Nephron (organoid): ENCODE data around the gene ST6GALNAC3.

Source experiments
- H3K27ac Mint-ChIP-seq, 3 experiments: 2 replicates each; pipeline ENCODE4 v1.8.0; 2020; ENCODE audit warnings: mixed read lengths in 3 of 3, mild to moderate bottlenecking in 2 of 3, moderate library complexity in 1 of 3
- H3K27me3 Mint-ChIP-seq: 2 replicates; pipeline ENCODE4 v1.8.0; 2021; ENCODE audit warnings: low read depth, mild to moderate bottlenecking, moderate library complexity, mixed read lengths
- H3K36me3 Mint-ChIP-seq: 2 replicates; pipeline ENCODE4 v1.8.0; 2020; ENCODE audit warnings: low read depth, mixed read lengths
- H3K4me1 Mint-ChIP-seq: 2 replicates; pipeline ENCODE4 v1.8.0; 2020; ENCODE audit warnings: mixed read lengths
- H3K4me3 Mint-ChIP-seq, 3 experiments: 2 replicates each; pipeline ENCODE4 v1.8.0; 2020; ENCODE audit warnings: mild to moderate bottlenecking in 3 of 3, mixed read lengths in 3 of 3, moderate library complexity in 2 of 3
- H3K9me3 Mint-ChIP-seq: 2 replicates; pipeline ENCODE4 v1.8.0; 2020; ENCODE audit warnings: mixed read lengths
- TF ChIP-seq, protein P1 (sequence below), 3 experiments: fragments of 200-600 bp; sonication (generic); IDR thresholded peaks; one replicate each; pipeline ENCODE4 v1.5.0; 2021; ENCODE audit warnings: antibody characterized with exemption in 3 of 3; ENCODE audit not compliant: unreplicated experiment in 3 of 3

ST6GALNAC3 gene

GRCh38 chr1:76146184-76146583 is 71.6 kb downstream of the ST6GALNAC3 start:
- Mint-ChIP-seq H3K27ac (peak overlapping the region; percentile 18 to 60 (median 26)), H3K4me1 (peaks cover 63% of the 10 kb centered on the region), H3K9me3 (no peaks in the 10 kb centered on the region), H3K4me3 (no peak overlapping the region), H3K36me3 (no peaks in the 10 kb centered on the region), H3K27me3 (no peaks in the 10 kb centered on the region)
- TF ChIP-seq, protein P1, sequence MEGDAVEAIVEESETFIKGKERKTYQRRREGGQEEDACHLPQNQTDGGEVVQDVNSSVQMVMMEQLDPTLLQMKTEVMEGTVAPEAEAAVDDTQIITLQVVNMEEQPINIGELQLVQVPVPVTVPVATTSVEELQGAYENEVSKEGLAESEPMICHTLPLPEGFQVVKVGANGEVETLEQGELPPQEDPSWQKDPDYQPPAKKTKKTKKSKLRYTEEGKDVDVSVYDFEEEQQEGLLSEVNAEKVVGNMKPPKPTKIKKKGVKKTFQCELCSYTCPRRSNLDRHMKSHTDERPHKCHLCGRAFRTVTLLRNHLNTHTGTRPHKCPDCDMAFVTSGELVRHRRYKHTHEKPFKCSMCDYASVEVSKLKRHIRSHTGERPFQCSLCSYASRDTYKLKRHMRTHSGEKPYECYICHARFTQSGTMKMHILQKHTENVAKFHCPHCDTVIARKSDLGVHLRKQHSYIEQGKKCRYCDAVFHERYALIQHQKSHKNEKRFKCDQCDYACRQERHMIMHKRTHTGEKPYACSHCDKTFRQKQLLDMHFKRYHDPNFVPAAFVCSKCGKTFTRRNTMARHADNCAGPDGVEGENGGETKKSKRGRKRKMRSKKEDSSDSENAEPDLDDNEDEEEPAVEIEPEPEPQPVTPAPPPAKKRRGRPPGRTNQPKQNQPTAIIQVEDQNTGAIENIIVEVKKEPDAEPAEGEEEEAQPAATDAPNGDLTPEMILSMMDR (IDR thresholded peaks at IDR 0.05; ENCODE audit: unreplicated experiment in 3 of 3): no peak

- TF ChIP-seq, protein P1 (IDR thresholded peaks at IDR 0.05; ENCODE audit: unreplicated experiment in 3 of 3): no peak
- Mint-ChIP-seq H3K9me3 (no peaks in the 10 kb centered on the region), H3K27ac (peak overlapping the region in 1 of 3 experiments; percentile 33), H3K4me1 (peaks cover 52% of the 10 kb centered on the region), H3K27me3 (no peaks in the 10 kb centered on the region), H3K36me3 (no peaks in the 10 kb centered on the region), H3K4me3 (no peak overlapping the region)
Observed at GRCh38 chr1:76147917-76148316, 73.4 kb downstream of the ST6GALNAC3 start.

DNA sequence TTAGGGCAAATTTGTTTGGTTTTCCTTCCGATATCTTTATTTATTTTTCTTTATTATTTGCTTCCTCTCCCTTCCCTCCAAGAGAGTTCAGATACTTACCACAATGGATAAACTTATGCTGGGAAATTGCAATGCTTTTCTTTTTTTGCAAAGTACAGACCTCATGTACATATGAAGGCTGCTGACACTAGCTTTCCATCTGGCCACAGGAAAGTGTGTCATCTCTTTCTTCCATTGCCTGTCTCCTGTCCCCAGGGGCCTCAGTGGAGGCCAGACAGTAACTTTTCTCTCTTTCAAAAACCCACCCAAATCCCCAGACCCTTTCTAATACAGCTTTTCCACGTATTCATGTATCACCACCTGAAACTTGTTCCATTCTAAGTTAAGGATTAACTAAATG is 73.9 kb downstream of the ST6GALNAC3 start:
- Mint-ChIP-seq H3K9me3 (no peaks in the 10 kb centered on the region), H3K27me3 (no peaks in the 10 kb centered on the region), H3K4me3 (no peak overlapping the region), H3K36me3 (no peaks in the 10 kb centered on the region), H3K4me1 (peaks cover 51% of the 10 kb centered on the region), H3K27ac (no peak overlapping the region)
- TF ChIP-seq, protein P1 (IDR thresholded peaks at IDR 0.05; ENCODE audit: unreplicated experiment in 3 of 3): no peak

- Mint-ChIP-seq H3K4me3 (no peak overlapping the region), H3K4me1 (peaks cover 33% of the 10 kb centered on the region), H3K27me3 (no peaks in the 10 kb centered on the region), H3K36me3 (no peaks in the 10 kb centered on the region), H3K9me3 (no peaks in the 10 kb centered on the region), H3K27ac (peak overlapping the region; percentile 8 to 86 (median 74))
- TF ChIP-seq, protein P1 (IDR thresholded peaks at IDR 0.05; ENCODE audit: unreplicated experiment in 3 of 3): no peak
Observed at GRCh38 chr1:76153841-76154205, 79.3 kb downstream of the ST6GALNAC3 start.

DNA sequence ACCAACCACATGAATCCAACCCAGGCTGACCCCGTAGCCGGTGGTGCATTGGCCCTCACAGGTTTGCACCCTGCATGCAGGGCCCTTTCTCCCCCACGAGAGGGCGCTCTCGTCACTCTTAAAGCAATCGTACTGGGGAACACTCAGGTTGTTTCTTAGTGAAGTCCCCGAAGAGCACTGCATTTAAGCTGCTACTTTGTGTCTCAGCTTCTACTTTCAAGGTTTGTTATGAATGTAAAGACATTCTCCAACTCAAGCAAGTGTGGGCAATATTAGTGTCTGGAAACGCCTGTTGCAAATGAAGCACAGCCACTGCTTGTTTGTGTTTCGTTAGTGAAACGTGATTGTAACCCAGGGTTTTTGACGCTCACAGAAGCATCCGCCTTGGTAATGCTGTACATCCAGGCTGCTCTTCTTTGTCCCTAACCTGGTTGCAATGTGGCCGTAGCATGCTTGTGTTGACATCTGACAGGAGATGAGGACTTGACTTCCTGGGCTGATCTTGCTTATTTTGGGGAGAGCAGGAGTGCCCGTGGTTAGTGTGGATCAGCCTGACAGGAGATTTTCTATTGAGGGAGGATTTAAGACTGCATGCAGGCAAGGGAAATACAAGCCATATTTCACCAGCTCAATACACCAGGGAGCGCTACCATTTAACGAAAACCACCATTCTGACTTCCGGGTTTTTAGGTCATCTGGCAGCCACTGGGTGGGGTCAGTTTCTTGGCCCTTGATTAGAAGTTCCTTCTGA is 79.8 kb downstream of the ST6GALNAC3 start:
- Mint-ChIP-seq H3K9me3 (no peaks in the 10 kb centered on the region), H3K27ac (peak overlapping the region; percentile 8 to 86 (median 74)), H3K4me3 (peak overlapping the region; percentile 44 to 79 (median 71)), H3K27me3 (no peaks in the 10 kb centered on the region), H3K36me3 (no peaks in the 10 kb centered on the region), H3K4me1 (peaks cover 33% of the 10 kb centered on the region)
- TF ChIP-seq, protein P1 (IDR thresholded peaks at IDR 0.05; ENCODE audit: unreplicated experiment in 3 of 3): peak; percentile 96 to 98 (median 97)

DNA sequence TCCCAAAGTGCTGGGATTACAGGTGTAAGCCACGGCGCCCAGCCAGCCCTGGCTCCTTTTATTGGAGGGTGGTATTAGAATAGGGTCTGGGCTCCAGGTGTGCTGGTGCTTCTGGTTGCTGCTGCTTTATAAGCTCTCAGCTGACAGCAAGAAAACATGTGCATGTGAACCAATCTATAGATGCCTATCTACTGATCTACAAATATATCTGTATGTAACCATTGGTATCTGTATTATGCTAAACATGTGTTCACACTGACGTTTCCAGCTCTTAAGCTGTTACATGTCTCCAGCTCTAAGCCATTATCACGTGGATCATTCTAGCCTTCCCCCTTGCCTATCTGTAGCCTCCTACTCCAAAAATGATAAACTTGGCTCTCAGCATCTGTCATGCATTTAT is 82.4 kb downstream of the ST6GALNAC3 start:
- Mint-ChIP-seq H3K4me1 (peaks cover 34% of the 10 kb centered on the region), H3K9me3 (no peaks in the 10 kb centered on the region), H3K27me3 (no peaks in the 10 kb centered on the region), H3K27ac (no peak overlapping the region), H3K36me3 (no peaks in the 10 kb centered on the region), H3K4me3 (no peak overlapping the region)
- TF ChIP-seq, protein P1 (IDR thresholded peaks at IDR 0.05; ENCODE audit: unreplicated experiment in 3 of 3): no peak
